NCI-H1417 treated with DMSO at 0.1 percent for 48 hours (cell line): ENCODE measurements around the gene SCAMP2.

Source experiments
- DNase-seq: peaks from one replicate; lab custom pipeline; 2025; lab: John Stamatoyannopoulos, UW

The SCAMP2 gene

GRCh38 chr15:74815961-74816360 lies 57.2 kb downstream of the SCAMP2 start:
- DNase-seq = no peak

DNA sequence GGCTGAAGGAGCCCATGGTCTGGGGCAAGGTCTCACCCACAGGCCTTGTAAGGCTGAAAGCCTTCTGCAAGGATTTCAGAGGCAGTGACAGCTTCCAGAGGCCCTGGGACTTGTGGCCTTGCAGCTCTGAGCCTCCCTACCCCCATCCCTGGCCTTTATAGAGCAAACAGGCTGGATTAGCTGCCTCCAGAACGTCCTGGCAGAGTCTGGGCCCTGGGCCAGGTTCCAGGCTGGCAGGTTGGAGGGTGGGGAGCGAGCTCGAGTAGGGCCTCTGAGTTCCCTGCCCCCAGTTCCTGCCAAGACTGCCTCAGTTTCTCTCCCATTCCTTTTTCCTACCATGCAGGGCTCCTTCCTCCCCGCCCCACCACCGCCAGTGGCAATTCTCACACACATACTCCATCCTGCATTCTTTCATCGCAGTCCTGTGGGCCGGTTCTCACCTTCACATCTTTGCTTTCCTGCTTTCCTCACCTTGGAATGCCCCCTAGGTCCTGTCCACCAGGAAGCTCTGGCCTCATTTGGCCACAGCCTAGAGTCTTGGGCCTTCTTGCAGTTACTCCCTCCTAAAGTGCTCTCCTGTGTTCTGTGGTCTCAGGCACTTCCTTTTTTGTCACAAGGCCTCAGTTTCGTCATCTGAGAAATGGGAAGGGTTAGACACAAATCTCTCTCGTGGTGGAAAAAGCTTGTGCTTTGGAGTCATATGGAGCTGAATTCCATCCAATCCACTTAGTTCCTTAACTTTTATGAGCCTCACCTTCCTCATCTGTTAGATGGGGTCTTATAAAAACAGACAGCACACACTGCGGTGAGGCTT lies 57.8 kb downstream of the SCAMP2 start:
- no peak for DNase-seq

DNA sequence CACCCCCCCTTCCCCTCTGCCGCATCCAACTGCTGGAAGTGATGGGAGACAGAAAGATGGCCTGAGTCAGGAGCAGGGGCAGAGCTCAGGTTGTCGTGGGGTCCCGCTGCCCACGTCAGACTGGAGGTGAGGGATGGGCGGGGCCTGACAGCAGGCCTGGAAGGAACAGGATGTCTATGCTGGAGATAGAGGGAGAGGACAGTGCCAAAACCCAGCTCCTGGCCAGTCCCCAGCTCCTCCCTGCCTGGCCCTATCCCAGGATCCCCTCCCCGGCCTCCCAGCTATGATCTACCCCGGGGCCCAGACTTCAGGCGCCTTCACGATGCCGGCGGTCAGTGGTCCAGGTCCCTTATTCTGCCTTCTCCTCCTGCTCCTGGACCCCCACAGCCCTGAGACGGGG lies 60.6 kb downstream of the SCAMP2 start, which contains the start of gene LMAN1L:
Gene LMAN1L (plus strand): TSS at position 303 of the 400 bp plus-strand sequence. CDS start 20 bp downstream, at position 323.
- no peak for DNase-seq

GRCh38 chr15:74809956-74810355 lies 63.2 kb downstream of the SCAMP2 start:
- no peak for DNase-seq

- no peak for DNase-seq
These were observed 63.9 kb downstream of the SCAMP2 start for GRCh38 chr15:74809242-74809641.

DNA sequence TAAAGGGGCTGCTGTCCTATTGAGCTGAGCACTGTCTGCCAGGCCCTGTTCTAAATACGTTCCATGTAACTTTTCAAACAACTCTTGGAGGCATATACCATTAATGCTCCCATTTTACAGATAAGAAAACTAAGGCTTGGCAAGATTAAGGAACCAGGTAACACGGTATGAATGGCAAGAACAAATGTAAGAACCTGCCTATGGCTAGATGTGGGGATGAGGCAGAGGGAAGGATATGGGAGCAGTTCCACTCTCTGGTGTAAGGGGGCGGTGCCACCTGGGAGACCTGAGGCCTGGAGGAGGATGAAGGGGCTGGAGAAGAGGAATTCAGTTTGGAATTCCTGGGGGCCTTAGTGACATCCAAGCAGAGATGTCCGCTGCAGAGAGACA lies 64.3 kb downstream of the SCAMP2 start:
- no peak for DNase-seq

- DNase-seq = no peak
These were observed 64.9 kb downstream of the SCAMP2 start for GRCh38 chr15:74808078-74808839.

GRCh38 chr15:74807282-74807681 lies 65.9 kb downstream of the SCAMP2 start:
- no peak for DNase-seq

DNA sequence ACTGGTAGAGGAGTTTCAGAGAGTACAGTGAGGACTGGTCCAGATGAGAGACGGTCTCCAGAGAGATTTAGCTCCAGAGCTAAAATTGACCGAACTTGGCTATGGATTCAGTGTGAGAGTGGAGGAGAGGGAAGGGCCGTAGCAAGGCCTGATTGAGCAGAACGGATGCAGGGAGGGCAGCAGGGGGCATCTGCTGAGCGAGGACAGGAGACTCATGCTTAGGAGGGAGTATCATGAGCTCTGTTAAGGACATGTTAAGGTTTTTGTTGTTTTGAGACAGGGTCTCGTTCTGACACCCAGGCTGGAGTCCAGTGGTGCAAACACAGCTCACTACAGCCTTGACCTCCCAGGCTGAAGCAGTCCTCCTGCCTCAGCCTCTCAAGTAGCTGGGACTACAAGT lies 68.2 kb downstream of the SCAMP2 start:
- DNase-seq = no peak

DNA sequence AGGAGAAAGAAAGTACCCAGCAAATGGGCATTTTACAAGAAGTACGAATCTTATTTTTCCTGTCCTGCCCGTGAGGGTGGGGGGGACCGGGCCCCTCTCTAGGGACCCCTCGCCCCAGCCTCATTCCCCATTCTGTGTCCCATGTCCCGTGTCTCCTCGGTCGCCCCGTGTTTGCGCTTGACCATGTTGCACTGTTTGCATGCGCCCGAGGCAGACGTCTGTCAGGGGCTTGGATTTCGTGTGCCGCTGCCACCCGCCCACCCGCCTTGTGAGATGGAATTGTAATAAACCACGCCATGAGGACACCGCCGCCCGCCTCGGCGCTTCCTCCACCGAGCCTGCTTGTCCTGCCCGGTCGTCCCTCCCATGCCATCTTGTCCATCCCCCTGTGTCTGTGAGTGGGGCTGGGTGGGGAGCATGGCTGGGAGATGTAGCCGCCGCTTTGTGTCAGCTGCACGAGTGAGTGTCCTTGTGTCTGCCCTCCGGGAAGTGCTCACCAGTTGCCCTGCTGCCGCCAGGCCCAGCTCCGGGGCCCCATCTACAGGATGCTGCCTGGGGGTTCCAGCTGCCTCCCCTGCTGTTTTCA lies 70.2 kb downstream of the SCAMP2 start:
- no peak for DNase-seq

- no peak for DNase-seq
These were observed 70.9 kb downstream of the SCAMP2 start for GRCh38 chr15:74802290-74802689.

DNA sequence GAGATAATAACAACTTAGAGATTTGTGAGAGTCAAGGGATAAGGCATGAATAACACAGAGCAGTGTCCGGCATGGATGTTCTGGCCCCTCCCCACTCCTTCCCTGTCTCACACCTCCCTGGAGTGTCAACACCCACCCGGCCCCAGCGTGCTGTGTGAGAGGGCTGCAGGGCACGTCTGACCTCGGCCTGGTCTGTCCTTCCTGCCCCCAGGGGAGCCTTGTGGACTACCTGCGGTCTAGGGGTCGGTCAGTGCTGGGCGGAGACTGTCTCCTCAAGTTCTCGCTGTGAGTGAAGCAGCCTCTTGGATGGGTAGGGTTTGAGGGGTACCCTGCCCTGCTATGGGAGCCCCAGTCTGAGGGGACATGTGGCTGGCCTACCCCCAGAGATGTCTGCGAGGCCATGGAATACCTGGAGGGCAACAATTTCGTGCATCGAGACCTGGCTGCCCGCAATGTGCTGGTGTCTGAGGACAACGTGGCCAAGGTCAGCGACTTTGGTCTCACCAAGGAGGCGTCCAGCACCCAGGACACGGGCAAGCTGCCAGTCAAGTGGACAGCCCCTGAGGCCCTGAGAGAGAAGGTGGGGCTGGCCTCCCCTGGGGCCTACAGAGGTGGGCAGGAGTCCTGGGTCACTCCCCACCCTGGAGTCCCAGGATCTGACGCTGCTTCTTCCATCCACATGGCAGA lies 71.7 kb downstream of the SCAMP2 start:
- DNase-seq = no peak

DNA sequence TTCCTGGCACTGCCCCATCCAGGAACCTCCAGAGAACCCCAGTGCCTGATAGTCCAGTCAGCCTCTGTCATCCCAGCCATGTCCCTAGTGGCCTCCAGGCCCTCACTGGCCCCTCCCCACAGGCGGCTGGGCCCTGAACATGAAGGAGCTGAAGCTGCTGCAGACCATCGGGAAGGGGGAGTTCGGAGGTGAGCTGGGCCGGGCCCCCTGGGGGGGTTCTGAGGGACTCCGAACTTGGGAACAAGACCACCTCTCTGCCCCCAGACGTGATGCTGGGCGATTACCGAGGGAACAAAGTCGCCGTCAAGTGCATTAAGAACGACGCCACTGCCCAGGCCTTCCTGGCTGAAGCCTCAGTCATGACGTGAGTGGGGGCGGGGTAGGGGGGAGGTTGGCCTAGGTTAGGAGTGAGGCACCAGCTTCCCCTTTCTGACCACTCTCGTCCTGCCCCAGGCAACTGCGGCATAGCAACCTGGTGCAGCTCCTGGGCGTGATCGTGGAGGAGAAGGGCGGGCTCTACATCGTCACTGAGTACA lies 72.5 kb downstream of the SCAMP2 start:
- no peak for DNase-seq

GRCh38 chr15:74799856-74800558 lies 73.2 kb downstream of the SCAMP2 start:
- no peak for DNase-seq

DNA sequence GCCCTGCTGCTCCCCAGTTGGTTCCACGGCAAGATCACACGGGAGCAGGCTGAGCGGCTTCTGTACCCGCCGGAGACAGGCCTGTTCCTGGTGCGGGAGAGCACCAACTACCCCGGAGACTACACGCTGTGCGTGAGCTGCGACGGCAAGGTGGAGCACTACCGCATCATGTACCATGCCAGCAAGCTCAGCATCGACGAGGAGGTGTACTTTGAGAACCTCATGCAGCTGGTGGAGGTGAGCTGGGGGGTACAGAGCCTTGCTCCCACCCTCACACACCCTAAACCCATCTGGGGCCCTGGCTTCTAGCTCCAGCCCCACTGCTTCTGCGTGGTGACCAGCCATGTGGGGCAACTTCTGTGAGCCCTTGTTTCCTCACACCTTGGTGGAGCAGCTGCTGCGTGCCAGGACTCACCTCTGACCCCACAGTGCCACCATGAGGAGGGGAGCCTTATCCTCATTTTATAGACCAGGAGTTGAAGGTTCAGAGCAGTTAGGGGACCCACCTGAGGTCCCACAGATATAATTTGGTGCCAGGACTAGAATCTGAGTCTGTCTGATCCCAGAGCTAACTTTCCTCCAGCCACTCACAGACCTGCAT lies 73.8 kb downstream of the SCAMP2 start:
- DNase-seq = no peak

DNA sequence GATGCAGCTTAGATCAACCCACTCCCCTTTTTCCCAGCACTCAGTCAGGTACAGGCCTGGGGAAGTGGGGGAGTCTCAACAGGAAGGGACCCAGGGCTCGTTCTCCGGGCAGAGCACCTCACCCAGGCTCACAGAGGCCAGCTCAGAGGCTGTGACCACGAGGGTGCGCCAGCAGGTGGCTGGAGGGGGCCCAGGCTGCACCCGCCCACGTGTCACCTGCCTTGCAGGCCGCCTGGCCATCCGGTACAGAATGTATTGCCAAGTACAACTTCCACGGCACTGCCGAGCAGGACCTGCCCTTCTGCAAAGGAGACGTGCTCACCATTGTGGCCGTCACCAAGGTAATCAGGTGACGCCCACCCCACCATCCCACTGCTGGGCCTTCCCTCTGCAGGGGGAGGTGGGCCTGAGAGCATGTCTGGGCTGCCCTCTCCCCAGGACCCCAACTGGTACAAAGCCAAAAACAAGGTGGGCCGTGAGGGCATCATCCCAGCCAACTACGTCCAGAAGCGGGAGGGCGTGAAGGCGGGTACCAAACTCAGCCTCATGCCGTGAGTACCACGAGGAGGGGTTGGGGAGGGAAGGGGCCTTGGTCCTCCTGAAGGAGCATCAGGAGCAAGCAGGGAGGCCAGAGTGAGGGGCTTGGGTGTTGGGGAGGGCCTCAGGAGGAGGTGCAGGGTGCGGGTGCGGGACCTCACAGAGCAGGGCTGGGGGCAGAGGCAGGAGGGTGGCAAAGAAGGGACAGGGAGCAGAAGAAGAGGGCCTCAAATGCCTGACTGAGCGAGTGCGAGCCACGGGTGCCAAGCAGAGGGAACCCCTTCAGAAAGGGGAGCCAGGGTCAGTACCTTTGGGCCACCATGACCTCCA lies 74.5 kb downstream of the SCAMP2 start:
- DNase-seq = no peak

GRCh38 chr15:74795966-74796625 lies 77.1 kb downstream of the SCAMP2 start:
- no peak for DNase-seq

DNA sequence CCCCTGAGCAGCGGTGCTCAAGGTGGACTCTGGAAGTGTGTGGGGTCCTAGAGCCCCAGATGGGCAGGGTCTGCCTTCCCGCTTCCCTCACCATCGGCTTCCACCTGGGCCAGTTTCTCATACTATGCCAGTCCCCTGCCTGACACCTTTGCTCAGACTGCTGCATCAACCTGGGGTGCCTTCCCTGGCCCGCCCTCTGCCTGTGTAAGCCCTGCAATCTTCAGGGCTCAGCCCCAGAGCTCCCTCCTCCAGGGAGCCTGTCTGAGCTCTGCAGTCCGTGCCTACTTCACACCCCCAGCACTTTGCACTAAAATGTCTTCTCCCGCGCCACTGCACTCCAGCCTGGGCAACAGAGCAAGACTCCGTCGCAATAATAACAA lies 78.2 kb downstream of the SCAMP2 start:
- DNase-seq = no peak

DNA sequence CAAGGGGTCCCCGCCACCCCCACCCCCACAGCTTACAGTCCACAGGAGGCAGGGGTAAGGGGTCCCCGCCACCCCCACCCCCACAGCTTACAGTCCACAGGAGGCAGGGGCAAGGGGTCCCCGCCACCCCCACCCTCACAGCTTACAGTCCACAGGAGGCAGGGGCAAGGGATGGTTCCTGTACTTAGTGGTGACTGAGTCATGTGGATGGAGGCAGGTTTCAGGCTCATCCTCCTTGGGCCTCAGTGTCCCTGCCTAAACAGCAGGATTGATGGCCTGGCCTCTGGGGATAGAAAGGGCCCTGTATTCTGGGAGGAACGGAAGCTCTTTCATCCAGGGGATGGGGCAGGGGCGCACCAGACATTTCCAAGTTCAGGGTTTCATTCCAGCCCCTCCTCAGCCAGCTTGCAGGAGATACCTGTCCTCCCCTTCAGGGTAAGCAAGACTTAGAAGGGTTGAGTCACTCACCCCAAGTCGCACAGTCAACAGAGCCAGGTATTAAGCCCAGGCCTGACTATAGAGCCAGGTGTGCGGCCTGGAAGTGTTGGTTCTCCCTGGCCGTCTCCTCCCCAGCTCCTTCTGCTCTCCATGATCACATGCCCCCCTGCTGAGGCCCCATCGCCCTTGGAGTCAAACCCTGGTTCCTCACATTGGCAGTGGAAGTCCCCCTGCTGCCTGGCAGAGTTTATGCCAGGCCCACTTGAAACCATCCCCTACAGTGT lies 78.8 kb downstream of the SCAMP2 start:
- no peak for DNase-seq
